ENCODE data around the gene CDK6.

GRCh38 chr7:92749327-92749755 lies 87.0 kb downstream of the CDK6 start:
- TF ChIP-seq EZH2 (IDR thresholded peaks at IDR 0.05; ENCODE audit: borderline replicate concordance, low read depth, low read length, severe bottlenecking): no peak
- no peak for TF ChIP-seq CTCF (IDR thresholded peaks at IDR 0.05; ENCODE audit: borderline replicate concordance, extremely low read depth, low read length, poor library complexity, severe bottlenecking)
